Karpas-422 (cell line): ENCODE results near the gene GULP1. TPM values are rescaled to one million over a fixed set of nuclear protein-coding genes. Genes with fewer than 3 reads are reported as not detected.
"Not testable (repeated sequence)": the region's sequence is repeated elsewhere in the genome, so short reads cannot be mapped to it uniquely, and the experiment has no call there.

Experiments used
- DNase-seq: peaks from one replicate; pipeline ENCODE4 v3.0.0-alpha.2; 2015
- H2AFZ ChIP-seq: fragments of 200-600 bp; sonication (generic); 2 replicates; pipeline ENCODE4 v1.6.1; 2014; ENCODE audit warnings: antibody characterized with exemption, low read length, mixed read lengths
- H3K27ac ChIP-seq: fragments of 200-600 bp; sonication (generic); 2 replicates; pipeline ENCODE4 v1.5.1; 2014; ENCODE audit warnings: mild to moderate bottlenecking, low read length, moderate library complexity
- H3K27me3 ChIP-seq: fragments of 200-600 bp; sonication (generic); 2 replicates; pipeline ENCODE4 v1.6.1; 2014; ENCODE audit warnings: low read length, mixed read lengths
- H3K36me3 ChIP-seq: fragments of 200-600 bp; sonication (generic); 2 replicates; pipeline ENCODE4 v1.6.1; 2014; ENCODE audit warnings: low read length, mixed read lengths; ENCODE audit not compliant: insufficient read depth
- H3K4me1 ChIP-seq: fragments of 200-600 bp; sonication (generic); 2 replicates; pipeline ENCODE4 v1.6.1; 2014; ENCODE audit warnings: mild to moderate bottlenecking, low read length, mixed read lengths
- H3K4me2 ChIP-seq: fragments of 200-600 bp; sonication (generic); 2 replicates; pipeline ENCODE4 v1.6.1; 2014; ENCODE audit warnings: low read length, low read depth, mild to moderate bottlenecking; ENCODE audit not compliant: poor library complexity, severe bottlenecking
- H3K4me3 ChIP-seq: fragments of 200-600 bp; sonication (generic); 2 replicates; pipeline ENCODE4 v1.5.1; 2014; ENCODE audit warnings: mild to moderate bottlenecking, antibody characterized with exemption, low read length, mixed read lengths
- H3K79me2 ChIP-seq: fragments of 200-600 bp; sonication (generic); 2 replicates; pipeline ENCODE4 v1.6.1; 2014; ENCODE audit warnings: mild to moderate bottlenecking, low read length, mixed read lengths
- H3K9ac ChIP-seq: fragments of 200-600 bp; sonication (generic); 2 replicates; pipeline ENCODE4 v1.6.0; 2014; ENCODE audit warnings: low read length
- H3K9me2 ChIP-seq: fragments of 200-600 bp; sonication (generic), shearing (Covaris generic); replicated peaks from 2 replicates; pipeline ENCODE4 v1.6.0; 2014; ENCODE audit warnings: mild to moderate bottlenecking, low read length, moderate library complexity; ENCODE audit not compliant: insufficient read depth
- H3K9me3 ChIP-seq: fragments of 300-700, 200-600 bp; sonication (generic); 2 replicates; pipeline ENCODE4 v1.6.1; 2014; ENCODE audit warnings: low read length, mixed read lengths
- H4K20me1 ChIP-seq: fragments of 200-600 bp; sonication (generic); 2 replicates; pipeline ENCODE4 v1.6.1; 2014; ENCODE audit warnings: mild to moderate bottlenecking, antibody characterized with exemption, low read length, low read depth; ENCODE audit not compliant: insufficient read depth
- total RNA-seq: library from RNA; depleted of rRNA; stranded (reverse); fragments of >200 nt; shearing (Covaris generic); gene quantifications from 2 replicates; pipeline ENCODE4 v1.2.3, GENCODE V29; 2014; ENCODE audit warnings: low replicate concordance

Gene GULP1
- total RNA-seq, 1 experiment from 2014 or later: 0.41 TPM

GRCh38 chr2:188449561-188449960 lies 157.9 kb downstream of the GULP1 start:
- Histone ChIP-seq H3K9ac (no peak overlapping the region), H3K36me3 (no peaks in the 10 kb centered on the region), H3K4me2 (no peak overlapping the region), H3K27me3 (no peaks in the 10 kb centered on the region), H3K4me3 (no peak overlapping the region), H4K20me1 (no peaks in the 10 kb centered on the region), H3K79me2 (no peaks in the 10 kb centered on the region), H3K9me3 (peaks cover 14% of the 10 kb centered on the region), H3K27ac (no peak overlapping the region), H3K4me1 (no peaks in the 10 kb centered on the region), H3K9me2 (no peaks in the 10 kb centered on the region), H2AFZ (no peak overlapping the region)
- DNase-seq: no peak

- no peaks in the 10 kb centered on the region for H3K36me3 ChIP-seq
- H3K9me2 ChIP-seq: no peaks in the 10 kb centered on the region
- no peaks in the 10 kb centered on the region for H3K27me3 ChIP-seq
- no peak overlapping the region for H3K9ac ChIP-seq
- no peak overlapping the region for H2AFZ ChIP-seq
- no peaks in the 10 kb centered on the region for H3K79me2 ChIP-seq
- no peaks in the 10 kb centered on the region for H3K4me1 ChIP-seq
- no peak overlapping the region for H3K27ac ChIP-seq
- no peak for DNase-seq
- no peak overlapping the region for H3K4me2 ChIP-seq
- no peak overlapping the region for H3K4me3 ChIP-seq
- no peaks in the 10 kb centered on the region for H4K20me1 ChIP-seq
- H3K9me3 ChIP-seq: peaks cover 14% of the 10 kb centered on the region
These were observed 158.3 kb downstream of the GULP1 start for GRCh38 chr2:188449971-188450370.

- Histone ChIP-seq H3K9me2 (no peaks in the 10 kb centered on the region), H3K27ac (no peak overlapping the region), H3K79me2 (no peaks in the 10 kb centered on the region), H4K20me1 (no peaks in the 10 kb centered on the region), H2AFZ (no peak overlapping the region), H3K27me3 (no peaks in the 10 kb centered on the region), H3K4me2 (no peak overlapping the region), H3K4me3 (no peak overlapping the region), H3K9ac (no peak overlapping the region), H3K9me3 (peaks cover 9% of the 10 kb centered on the region), H3K36me3 (no peaks in the 10 kb centered on the region), H3K4me1 (no peaks in the 10 kb centered on the region)
- no peak for DNase-seq
These were observed 159.2 kb downstream of the GULP1 start for GRCh38 chr2:188450732-188451483.

- no peaks in the 10 kb centered on the region for H3K9me2 ChIP-seq
- no peaks in the 10 kb centered on the region for H3K36me3 ChIP-seq
- no peaks in the 10 kb centered on the region for H3K4me1 ChIP-seq
- DNase-seq: no peak
- H3K4me2 ChIP-seq: no peak overlapping the region
- no peak overlapping the region for H2AFZ ChIP-seq
- H3K9ac ChIP-seq: no peak overlapping the region
- no peaks in the 10 kb centered on the region for H3K27me3 ChIP-seq
- no peaks in the 10 kb centered on the region for H3K79me2 ChIP-seq
- H3K9me3 ChIP-seq: peaks cover 4% of the 10 kb centered on the region; the same call in 1 of the 2 replicates
- no peak overlapping the region for H3K27ac ChIP-seq
- H3K4me3 ChIP-seq: no peak overlapping the region
- no peaks in the 10 kb centered on the region for H4K20me1 ChIP-seq
These were observed 160.4 kb downstream of the GULP1 start for GRCh38 chr2:188452084-188452483.

GRCh38 chr2:188456114-188456909 lies 164.6 kb downstream of the GULP1 start:
- Histone ChIP-seq H3K79me2 (no peaks in the 10 kb centered on the region), H3K4me3 (no peak overlapping the region), H3K27ac (no peak overlapping the region), H2AFZ (no peak overlapping the region), H3K9ac (no peak overlapping the region), H3K27me3 (no peaks in the 10 kb centered on the region), H3K4me1 (no peaks in the 10 kb centered on the region), H3K9me3 (no peaks in the 10 kb centered on the region; the same call in 1 of the 2 replicates), H3K4me2 (no peak overlapping the region), H3K36me3 (no peaks in the 10 kb centered on the region), H4K20me1 (no peaks in the 10 kb centered on the region), H3K9me2 (no peaks in the 10 kb centered on the region)
- no peak for DNase-seq

GRCh38 chr2:188459061-188459460 lies 167.4 kb downstream of the GULP1 start:
- DNase-seq: no peak
- Histone ChIP-seq H3K4me1 (no peaks in the 10 kb centered on the region), H3K9ac (no peak overlapping the region), H3K79me2 (no peaks in the 10 kb centered on the region), H3K9me3 (no peaks in the 10 kb centered on the region; the same call in none of the 2 replicates), H3K36me3 (no peaks in the 10 kb centered on the region), H4K20me1 (no peaks in the 10 kb centered on the region), H3K27me3 (no peaks in the 10 kb centered on the region), H3K4me2 (no peak overlapping the region), H2AFZ (no peak overlapping the region), H3K4me3 (no peak overlapping the region), H3K27ac (no peak overlapping the region), H3K9me2 (no peaks in the 10 kb centered on the region)

GRCh38 chr2:188466078-188466477 lies 174.4 kb downstream of the GULP1 start:
- DNase-seq, H2AFZ ChIP-seq, H3K27me3 ChIP-seq, H3K4me3 ChIP-seq, H3K27ac ChIP-seq, H3K4me2 ChIP-seq, H4K20me1 ChIP-seq, H3K9ac ChIP-seq, H3K36me3 ChIP-seq, H3K9me2 ChIP-seq, H3K79me2 ChIP-seq, H3K4me1 ChIP-seq: not testable (repeated sequence)
- H3K9me3 ChIP-seq: peaks cover 11% of the 10 kb centered on the region

GRCh38 chr2:188466761-188467160 lies 175.1 kb downstream of the GULP1 start:
- H3K9me3 ChIP-seq: peaks cover 11% of the 10 kb centered on the region
- H3K4me2 ChIP-seq: no peak overlapping the region
- no peak for DNase-seq
- no peaks in the 10 kb centered on the region for H3K27me3 ChIP-seq
- no peak overlapping the region for H3K27ac ChIP-seq
- no peak overlapping the region for H2AFZ ChIP-seq
- H3K9ac ChIP-seq: no peak overlapping the region
- H3K79me2 ChIP-seq: no peaks in the 10 kb centered on the region
- no peak overlapping the region for H3K4me3 ChIP-seq
- no peaks in the 10 kb centered on the region for H3K36me3 ChIP-seq
- no peaks in the 10 kb centered on the region for H4K20me1 ChIP-seq
- H3K9me2 ChIP-seq: no peaks in the 10 kb centered on the region
- no peaks in the 10 kb centered on the region for H3K4me1 ChIP-seq
